AG04450 (cell line): Measurements from ENCODE around the gene CAMK2D. TPM values are rescaled to one million over a fixed set of nuclear protein-coding genes. Genes with fewer than 3 reads are reported as not detected.

Experiments used
- CTCF ChIA-PET: fragments of 300-600, 350-600 bp; formaldehyde crosslinking; extraction: SDS; loops from one replicate; lab custom pipeline; 2022; ENCODE audit warnings: antibody characterized with exemption, inconsistent platforms; lab: Charles Lee
- POLR2A ChIA-PET: fragments of 350-600 bp; formaldehyde crosslinking; extraction: SDS; loops from one replicate; lab custom pipeline; 2021; ENCODE audit warnings: antibody characterized with exemption, inconsistent platforms; lab: Yijun Ruan, JAX
- DNase-seq: peaks from one replicate; pipeline ENCODE4 v3.0.0-alpha.2; 2011; ENCODE audit warnings: low read depth, low spot score
- H3K27ac ChIP-seq: one replicate; pipeline ENCODE4 v1.5.1; 2012; ENCODE audit warnings: low read depth, low read length, control low read depth
- H3K27me3 ChIP-seq: one replicate; pipeline ENCODE4 v1.6.0; 2012; ENCODE audit warnings: low read length; ENCODE audit not compliant: control insufficient read depth, insufficient read depth
- H3K4me3 ChIP-seq: 2 replicates; pipeline ENCODE4 v1.5.1; 2011; ENCODE audit warnings: mild to moderate bottlenecking, low read depth, low read length, control low read depth
- H3K9me3 ChIP-seq: 2 replicates; pipeline ENCODE4 v1.5.1; 2012; ENCODE audit warnings: low read length; ENCODE audit not compliant: control insufficient read depth, insufficient read depth
- polyA plus RNA-seq: library from polyadenylated mRNA; depleted of rRNA; stranded (reverse); fragments of >200 nt; gene quantifications from 2 replicates; pipeline ENCODE4 v1.2.3, GENCODE V29; 2011
- TF ChIP-seq, protein P1 (sequence below): IDR thresholded peaks from 2 replicates; pipeline ENCODE4 v1.5.1; 2011; ENCODE audit warnings: low read depth, low read length, control low read depth, inconsistent platforms

Gene CAMK2D
- polyA plus RNA-seq, 1 experiment, result 105 TPM

GRCh38 chr4:113505044-113505443, 256.5 kb downstream of the CAMK2D start:
- H3K27me3 ChIP-seq, result no peaks in the 10 kb centered on the region
- no peak overlapping the region for H3K4me3 ChIP-seq
- TF ChIP-seq, protein P1, sequence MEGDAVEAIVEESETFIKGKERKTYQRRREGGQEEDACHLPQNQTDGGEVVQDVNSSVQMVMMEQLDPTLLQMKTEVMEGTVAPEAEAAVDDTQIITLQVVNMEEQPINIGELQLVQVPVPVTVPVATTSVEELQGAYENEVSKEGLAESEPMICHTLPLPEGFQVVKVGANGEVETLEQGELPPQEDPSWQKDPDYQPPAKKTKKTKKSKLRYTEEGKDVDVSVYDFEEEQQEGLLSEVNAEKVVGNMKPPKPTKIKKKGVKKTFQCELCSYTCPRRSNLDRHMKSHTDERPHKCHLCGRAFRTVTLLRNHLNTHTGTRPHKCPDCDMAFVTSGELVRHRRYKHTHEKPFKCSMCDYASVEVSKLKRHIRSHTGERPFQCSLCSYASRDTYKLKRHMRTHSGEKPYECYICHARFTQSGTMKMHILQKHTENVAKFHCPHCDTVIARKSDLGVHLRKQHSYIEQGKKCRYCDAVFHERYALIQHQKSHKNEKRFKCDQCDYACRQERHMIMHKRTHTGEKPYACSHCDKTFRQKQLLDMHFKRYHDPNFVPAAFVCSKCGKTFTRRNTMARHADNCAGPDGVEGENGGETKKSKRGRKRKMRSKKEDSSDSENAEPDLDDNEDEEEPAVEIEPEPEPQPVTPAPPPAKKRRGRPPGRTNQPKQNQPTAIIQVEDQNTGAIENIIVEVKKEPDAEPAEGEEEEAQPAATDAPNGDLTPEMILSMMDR, result no peak
- H3K27ac ChIP-seq, result no peak overlapping the region
- CTCF ChIA-PET, result interaction anchor here (1.0 kb wide), 1 partner anchor 43 kb away, joined by 3 read pairs; no protein-coding TSS in a partner anchor
- POLR2A ChIA-PET, result no interaction called here
- no peak for DNase-seq
- H3K9me3 ChIP-seq, result no peaks in the 10 kb centered on the region

GRCh38 chr4:113504422-113504821, 257.1 kb downstream of the CAMK2D start:
- Histone ChIP-seq H3K27ac (no peak overlapping the region), H3K9me3 (no peaks in the 10 kb centered on the region), H3K4me3 (no peak overlapping the region), H3K27me3 (no peaks in the 10 kb centered on the region)
- no peak for DNase-seq
- ChIA-PET POLR2A (no interaction called here), CTCF (interaction anchor here (1.0 kb wide), 1 partner anchor 43 kb away, joined by 3 read pairs; no protein-coding TSS in a partner anchor)
- TF ChIP-seq, protein P1, result no peak

GRCh38 chr4:113503691-113504090, 257.8 kb downstream of the CAMK2D start:
- Histone ChIP-seq H3K4me3 (no peak overlapping the region), H3K9me3 (no peaks in the 10 kb centered on the region), H3K27ac (no peak overlapping the region), H3K27me3 (no peaks in the 10 kb centered on the region)
- TF ChIP-seq, protein P1, result no peak
- DNase-seq, result no peak
- ChIA-PET POLR2A (no interaction called here), CTCF (interaction anchor here (0.6 kb wide), 1 partner anchor 881 kb away, joined by 3 read pairs; no protein-coding TSS in a partner anchor)

DNA sequence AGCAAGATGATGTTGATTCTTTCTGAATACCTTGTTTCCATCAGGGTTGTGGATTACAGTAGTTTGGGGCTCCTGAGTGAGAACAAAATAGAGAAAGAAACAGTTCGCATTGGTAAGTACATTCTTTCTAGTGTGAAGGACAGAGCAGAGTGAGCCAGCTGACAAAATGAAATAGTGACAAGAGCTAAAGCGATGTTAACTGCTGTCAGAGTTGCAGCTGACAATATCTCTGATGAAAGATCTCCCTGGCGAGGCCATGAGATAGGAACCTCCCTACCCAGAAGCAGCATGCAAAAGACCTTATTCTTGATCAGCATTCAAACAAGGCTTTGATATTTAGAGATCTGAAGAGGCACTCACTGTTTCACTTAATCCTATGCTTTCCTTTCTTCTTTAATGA, 258.6 kb downstream of the CAMK2D start:
- Histone ChIP-seq H3K27me3 (no peaks in the 10 kb centered on the region), H3K27ac (no peak overlapping the region), H3K4me3 (no peak overlapping the region), H3K9me3 (no peaks in the 10 kb centered on the region)
- DNase-seq, result no peak
- TF ChIP-seq, protein P1, result no peak
- POLR2A ChIA-PET, result no interaction called here
- CTCF ChIA-PET, result interaction anchor here (0.6 kb wide), 1 partner anchor 882 kb away, joined by 3 read pairs; no protein-coding TSS in a partner anchor

GRCh38 chr4:113502476-113502875, 259.1 kb downstream of the CAMK2D start:
- no peaks in the 10 kb centered on the region for H3K9me3 ChIP-seq
- TF ChIP-seq, protein P1, result no peak
- H3K27me3 ChIP-seq, result no peaks in the 10 kb centered on the region
- H3K4me3 ChIP-seq, result no peak overlapping the region
- H3K27ac ChIP-seq, result no peak overlapping the region
- POLR2A ChIA-PET, result no interaction called here
- no peak for DNase-seq
- CTCF ChIA-PET, result no interaction called here
